Fibroblast of pulmonary artery (primary cell): Measurements from ENCODE around the gene OR10A6.

Source experiments
- DNase-seq: peaks from one replicate; pipeline ENCODE4 v3.0.0-alpha.2; 2010; ENCODE audit warnings: low read depth
- H3K4me3 ChIP-seq: replicated peaks from 2 replicates; pipeline ENCODE4 v1.5.1; 2011; ENCODE audit warnings: low read depth, mild to moderate bottlenecking, control low read depth, low read length, moderate library complexity
- CTCF ChIP-seq: IDR thresholded peaks from 2 replicates; pipeline ENCODE4 v1.5.1; 2011; ENCODE audit warnings: mild to moderate bottlenecking, control low read depth, low read length, inconsistent platforms; ENCODE audit errors: missing control alignments

OR10A6 gene

GRCh38 chr11:7931168-7931567 is at the start of gene OR10A6:
OR10A6 (minus strand) TSS chr11:7931268; CDS start chr11:7928662, 2,606 bp downstream.
- H3K4me3 ChIP-seq, result no peak within 1 kb of the TSS
- no peak for DNase-seq
- TF ChIP-seq CTCF, result no peak

- DNase-seq, result peak; percentile 77
Observed at GRCh38 chr11:7977232-7977917, 46.3 kb upstream of the OR10A6 start.

GRCh38 chr11:7974668-7975067 is 43.6 kb upstream of the OR10A6 start:
- no peak for DNase-seq
- TF ChIP-seq CTCF, result no peak

More at GRCh38 chr11:7977232-7977917, 46.3 kb upstream of the OR10A6 start:
- no peak for TF ChIP-seq CTCF
- no peak overlapping the region for H3K4me3 ChIP-seq

GRCh38 chr11:7973011-7973410 is 41.9 kb upstream of the OR10A6 start:
- no peak overlapping the region for H3K4me3 ChIP-seq
- no peak for TF ChIP-seq CTCF
- no peak for DNase-seq

More at GRCh38 chr11:7974668-7975067, 43.6 kb upstream of the OR10A6 start:
- no peak overlapping the region for H3K4me3 ChIP-seq

GRCh38 chr11:7971846-7972245 is 40.8 kb upstream of the OR10A6 start:
- H3K4me3 ChIP-seq, result no peak overlapping the region
- no peak for TF ChIP-seq CTCF
- DNase-seq, result peak; percentile 33

GRCh38 chr11:7969756-7970646 is 38.9 kb upstream of the OR10A6 start:
- no peak for TF ChIP-seq CTCF
- DNase-seq, result no peak
- H3K4me3 ChIP-seq, result no peak overlapping the region
